Psoas muscle (tissue), 8 donors: Measurements from ENCODE around the gene PDZD4. TPM values are rescaled to one million over a fixed set of nuclear protein-coding genes. Genes with fewer than 3 reads are reported as not detected.

Experiments
- ATAC-seq, 4 donors: fragments of 200-7000 bp; cut with Tn5 transposase; one replicate each; pipeline ENCODE4 v1.9.1; 2020; ENCODE audit warnings: moderate library complexity in 3 of 4, mild to moderate bottlenecking in 2 of 4
- DNase-seq, 2 donors: peaks; one replicate each; pipeline ENCODE4 v3.0.0-alpha.2; 2020
- H3K27ac ChIP-seq: fragments of 200-600 bp; one replicate; pipeline ENCODE4 v1.8.0; 2022
- H3K27me3 ChIP-seq, 3 donors: fragments of 200-600 bp in 1 of 3; one replicate each; pipeline versions ENCODE4 v1.6.1 to v1.8.0; 2013 to 2022; ENCODE audit warnings: low read length in 2 of 3, mild to moderate bottlenecking in 2 of 3, moderate library complexity in 1 of 3; ENCODE audit not compliant: insufficient read depth in 3 of 3
- H3K36me3 ChIP-seq, 2 donors: fragments of 200-600 bp in 1 of 2; one replicate each; pipeline versions ENCODE4 v1.6.1 to v1.8.0; 2013 to 2022; ENCODE audit warnings: low read depth in 1 of 2, mild to moderate bottlenecking in 1 of 2, moderate library complexity in 1 of 2; ENCODE audit not compliant: insufficient read depth in 1 of 2
- H3K4me1 ChIP-seq: fragments of 200-600 bp; one replicate; pipeline ENCODE4 v1.8.0; 2022
- H3K4me3 ChIP-seq: fragments of 200-600 bp; one replicate; pipeline ENCODE4 v1.8.0; 2022; ENCODE audit warnings: mild to moderate bottlenecking
- H3K9me3 ChIP-seq: fragments of 200-600 bp; one replicate; pipeline ENCODE4 v1.8.0; 2022
- WGBS, 3 donors: extraction: QIAGEN DNeasy Blood & Tissue Kit; methylation state at CpG; one replicate each; pipeline versions ENCODE4 v1.1.6 to v1.1.7; 2013; 5-methylcytosine and 5-hydroxymethylcytosine counted together
- intact Hi-C, 2 donors: fragments of 100-400 bp; cut with DNase I; formaldehyde crosslinking; loops; one replicate each; pipeline versions ENCODE4 v1.11.0 to v1.14.2; 2022
- polyA plus RNA-seq, 3 donors: library from polyadenylated mRNA; stranded (reverse); fragments of 200-250 nt; gene quantifications; one replicate each; pipeline ENCODE4 v1.2.3, GENCODE V29; 2013
- total RNA-seq, 4 donors: library from RNA; stranded (reverse); fragmentation: NEBNext Ultra II Directional in 2 of 4; extraction: Animal tissue kit (Norgen Biotek cat#: 25700) in 2 of 4; gene quantifications; one replicate each; pipeline versions ENCODE4 v1.2.1 to v1.2.4, GENCODE V29; 2021 to 2023
- TF ChIP-seq, protein P1 (sequence below): fragments of 200-600 bp; IDR thresholded peaks from one replicate; pipeline ENCODE4 v1.8.0; 2022; ENCODE audit warnings: antibody characterized with exemption
- donor health status: healthy with polysubstance abuse.
- donor health status: DM: no; HTN: no; CAD: no; lungs with moderate emphysema.
- donor health status: Bipolar disorder and iron deficiency.
- donor health status: healthy.
- donor health status: DM: yes; HTN: yes; CAD: no.
- donor health status: DM: no; HTN: no; CAD: no.
- donor health status: DM: no; HTN: no; CAD: no.
- donor health status: DM: yes; HTN: yes; CAD: no.

Gene PDZD4
- total and polyA plus RNA-seq, 7 donors, result 0.50 to 2.1 (median 1.3) TPM

- peak in 1 of 2 donors; percentile 12 for DNase-seq
- H3K27me3 ChIP-seq, result peaks cover 0 to 23% (median under 1%) of the 10 kb centered on the region in 3 donors
These were observed 13.3 kb downstream of the PDZD4 start for GRCh38 chrX:153816831-153817690.

GRCh38 chrX:153814591-153815315, 15.6 kb downstream of the PDZD4 start:
- H3K27me3 ChIP-seq, result peaks cover 0 to 24% (median 0%) of the 10 kb centered on the region in 3 donors
- 73 to 85% (median 75%) methylated on average over 14 to 19 of the region's 19 CpGs for WGBS, 3 donors

More at GRCh38 chrX:153816831-153817690, 13.3 kb downstream of the PDZD4 start:
- no peaks in the 10 kb centered on the region for H3K4me1 ChIP-seq
- no peaks in the 10 kb centered on the region for H3K36me3 ChIP-seq
- H3K4me3 ChIP-seq, result no peak overlapping the region
- TF ChIP-seq, protein P1, sequence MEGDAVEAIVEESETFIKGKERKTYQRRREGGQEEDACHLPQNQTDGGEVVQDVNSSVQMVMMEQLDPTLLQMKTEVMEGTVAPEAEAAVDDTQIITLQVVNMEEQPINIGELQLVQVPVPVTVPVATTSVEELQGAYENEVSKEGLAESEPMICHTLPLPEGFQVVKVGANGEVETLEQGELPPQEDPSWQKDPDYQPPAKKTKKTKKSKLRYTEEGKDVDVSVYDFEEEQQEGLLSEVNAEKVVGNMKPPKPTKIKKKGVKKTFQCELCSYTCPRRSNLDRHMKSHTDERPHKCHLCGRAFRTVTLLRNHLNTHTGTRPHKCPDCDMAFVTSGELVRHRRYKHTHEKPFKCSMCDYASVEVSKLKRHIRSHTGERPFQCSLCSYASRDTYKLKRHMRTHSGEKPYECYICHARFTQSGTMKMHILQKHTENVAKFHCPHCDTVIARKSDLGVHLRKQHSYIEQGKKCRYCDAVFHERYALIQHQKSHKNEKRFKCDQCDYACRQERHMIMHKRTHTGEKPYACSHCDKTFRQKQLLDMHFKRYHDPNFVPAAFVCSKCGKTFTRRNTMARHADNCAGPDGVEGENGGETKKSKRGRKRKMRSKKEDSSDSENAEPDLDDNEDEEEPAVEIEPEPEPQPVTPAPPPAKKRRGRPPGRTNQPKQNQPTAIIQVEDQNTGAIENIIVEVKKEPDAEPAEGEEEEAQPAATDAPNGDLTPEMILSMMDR, result no peak
- WGBS, 3 donors, result 80 to 82% (median 81%) methylated on average over 23 to 25 of the region's 25 CpGs
- H3K27ac ChIP-seq, result no peak overlapping the region
- no peaks in the 10 kb centered on the region for H3K9me3 ChIP-seq
- no peak for ATAC-seq
- intact Hi-C loops, result no loop called here

GRCh38 chrX:153813161-153813560, 17.2 kb downstream of the PDZD4 start:
- intact Hi-C loops, result no loop called here
- Histone ChIP-seq H3K9me3 (no peaks in the 10 kb centered on the region), H3K27me3 (peaks cover 0 to 21% (median 0%) of the 10 kb centered on the region in 3 donors), H3K4me1 (no peaks in the 10 kb centered on the region), H3K4me3 (no peak overlapping the region), H3K27ac (no peak overlapping the region), H3K36me3 (no peaks in the 10 kb centered on the region)
- DNase-seq (no peak), ATAC-seq (no peak)
- 79 to 92% (median 87%) methylated on average over 5 of the region's 5 CpGs for WGBS, 3 donors
- TF ChIP-seq, protein P1, result no peak

More at GRCh38 chrX:153814591-153815315, 15.6 kb downstream of the PDZD4 start:
- no peaks in the 10 kb centered on the region for H3K9me3 ChIP-seq
- DNase-seq (peak in 1 of 2 donors; percentile 5), ATAC-seq (no peak)
- no peak overlapping the region for H3K4me3 ChIP-seq
- H3K36me3 ChIP-seq, result no peaks in the 10 kb centered on the region
- TF ChIP-seq, protein P1, result no peak
- H3K27ac ChIP-seq, result no peak overlapping the region
- no peaks in the 10 kb centered on the region for H3K4me1 ChIP-seq
- intact Hi-C loops, result no loop called here

DNA sequence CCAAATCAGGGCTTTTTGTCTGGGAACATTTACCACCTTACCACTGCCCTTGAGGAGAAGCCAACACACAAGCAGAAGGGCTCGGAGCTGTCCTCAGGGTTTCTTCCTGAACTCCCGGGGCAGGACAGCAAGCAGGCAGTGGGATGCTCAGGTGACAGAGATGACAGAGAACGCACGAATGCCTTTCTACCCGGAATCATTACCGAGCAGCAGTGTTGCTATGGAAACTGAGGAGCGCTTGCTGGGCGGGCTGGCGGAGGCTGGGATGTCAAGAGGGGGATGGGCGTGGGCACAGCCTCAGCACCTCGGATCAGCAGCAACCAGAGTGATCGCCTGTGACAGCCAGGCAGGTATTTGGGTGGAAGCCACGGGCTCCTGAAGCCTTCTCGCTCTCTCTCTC, 18.1 kb downstream of the PDZD4 start:
- Histone ChIP-seq H3K27me3 (peaks cover 0 to 22% (median 0%) of the 10 kb centered on the region in 3 donors), H3K4me1 (no peaks in the 10 kb centered on the region), H3K27ac (no peak overlapping the region), H3K36me3 (no peaks in the 10 kb centered on the region), H3K4me3 (no peak overlapping the region), H3K9me3 (no peaks in the 10 kb centered on the region)
- ATAC-seq (no peak), DNase-seq (no peak)
- 39 to 54% (median 52%) methylated on average over 9 to 14 of the region's 14 CpGs for WGBS, 3 donors
- TF ChIP-seq, protein P1, result no peak
- intact Hi-C loops, result no loop called here
